ENCODE measurements around the gene FCHSD1.
A peak's percentile ranks its signal among the peaks of the same experiment; 100 is the strongest.

The FCHSD1 gene

DNA sequence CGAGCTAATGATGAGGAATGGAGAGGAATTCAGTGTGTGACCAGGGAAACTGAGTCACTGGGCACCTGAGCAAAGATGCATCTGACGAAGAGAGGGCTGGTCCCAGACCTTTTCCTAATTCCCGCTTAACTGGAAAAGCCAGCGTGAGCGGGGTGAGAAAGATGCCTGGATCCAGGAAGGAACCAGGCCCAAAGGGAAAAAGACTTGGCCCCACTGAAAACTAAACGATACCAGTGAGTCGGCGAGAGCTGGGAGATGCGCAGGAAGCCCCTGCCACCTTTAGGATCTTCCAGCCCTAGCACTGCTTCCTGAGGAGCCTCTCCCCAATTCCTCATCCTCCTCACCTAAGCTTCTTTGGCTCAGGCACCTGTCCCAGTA lies 499 bp upstream of the FCHSD1 start:
- Histone ChIP-seq H3K79me1 (ENCODE audit: low read length) (no peaks in the 10 kb centered on the region), H4K8ac (ENCODE audit: low read depth, low read length) (peak overlapping the region; percentile 21), H3K4ac (ENCODE audit: low read depth, low read length) (no peak overlapping the region), H3K23ac (ENCODE audit: low read length) (no peak overlapping the region), H3K4me1 (ENCODE audit: control insufficient read depth in 1 of 2, insufficient read depth in 2 of 2, low read length in 2 of 2) (peaks cover 10% of the 10 kb centered on the region in 2 experiments), H2AFZ (ENCODE audit: insufficient read depth, low read length, poor library complexity) (no peak overlapping the region), H4K91ac (ENCODE audit: low read depth, low read length) (no peak overlapping the region), H2AK5ac (ENCODE audit: low read length) (no peak overlapping the region), H3K4me2 (ENCODE audit: low read length) (peak overlapping the region; percentile 86), H3K14ac (ENCODE audit: low read length) (no peak overlapping the region), H2BK12ac (ENCODE audit: low read length) (no peak overlapping the region), H3K9me3 (ENCODE audit: insufficient read depth, low read depth, low read length) (peaks cover 7% of the 10 kb centered on the region), H4K12ac (ENCODE audit: low read depth, low read length) (no peak overlapping the region), H3K18ac (ENCODE audit: low read length) (no peak overlapping the region), H3K9ac (ENCODE audit: low read length) (no peak overlapping the region), H3K27ac (ENCODE audit: low read depth, low read length) (no peak overlapping the region), H3K4me3 (ENCODE audit: low read depth, low read length) (no peak overlapping the region), H3K79me2 (ENCODE audit: control insufficient read depth, insufficient read depth, low read length, poor library complexity) (peaks cover 2% of the 10 kb centered on the region), H3K27me3 (ENCODE audit: insufficient read depth, low read length) (no peaks in the 10 kb centered on the region), H3K36me3 (ENCODE audit: control insufficient read depth in 1 of 2, insufficient read depth in 2 of 2, low read length in 2 of 2) (peaks cover 13 to 24% of the 10 kb centered on the region in 2 experiments), H2BK120ac (ENCODE audit: insufficient read depth, low read length, poor library complexity) (no peak overlapping the region), H2BK5ac (ENCODE audit: low read depth, low read length, poor library complexity) (no peak overlapping the region)
- DNase-seq, result peak in 1 of 2 donors; percentile 15
- no CpG with 5 or more reads among the region's 9 CpGs for WGBS (ENCODE audit: extremely low coverage, insufficient coverage, insufficient read length)

DNA sequence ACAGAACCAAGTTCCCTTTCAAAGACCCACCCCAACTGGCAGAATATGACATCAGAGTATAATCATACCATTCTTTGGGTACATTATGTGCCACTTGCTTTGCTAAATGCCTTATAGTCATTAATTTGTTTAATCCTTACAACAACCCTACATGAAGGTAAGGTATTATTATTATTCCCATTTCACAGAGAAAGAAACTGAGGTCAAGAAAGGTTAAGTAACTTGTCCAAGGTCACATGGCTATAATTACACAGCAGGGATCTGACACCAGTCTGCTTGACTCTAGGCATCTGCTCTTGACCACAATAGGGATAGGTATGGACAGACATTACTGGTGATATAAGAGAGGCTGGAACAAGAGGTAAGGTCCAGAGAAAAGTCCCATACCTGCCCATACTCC lies 1.2 kb downstream of the FCHSD1 start:
- no peak for DNase-seq
- Histone ChIP-seq H2AFZ (ENCODE audit: insufficient read depth, low read length, poor library complexity) (no peak overlapping the region), H4K8ac (ENCODE audit: low read depth, low read length) (no peak overlapping the region), H3K36me3 (ENCODE audit: control insufficient read depth in 1 of 2, insufficient read depth in 2 of 2, low read length in 2 of 2) (peaks cover 11 to 22% of the 10 kb centered on the region in 2 experiments), H3K27ac (ENCODE audit: low read depth, low read length) (no peak overlapping the region), H3K79me2 (ENCODE audit: control insufficient read depth, insufficient read depth, low read length, poor library complexity) (peaks cover 2% of the 10 kb centered on the region), H2BK120ac (ENCODE audit: insufficient read depth, low read length, poor library complexity) (no peak overlapping the region), H4K91ac (ENCODE audit: low read depth, low read length) (no peak overlapping the region), H2AK5ac (ENCODE audit: low read length) (no peak overlapping the region), H4K12ac (ENCODE audit: low read depth, low read length) (no peak overlapping the region), H3K9ac (ENCODE audit: low read length) (no peak overlapping the region), H3K18ac (ENCODE audit: low read length) (no peak overlapping the region), H3K14ac (ENCODE audit: low read length) (no peak overlapping the region), H2BK5ac (ENCODE audit: low read depth, low read length, poor library complexity) (no peak overlapping the region), H3K4ac (ENCODE audit: low read depth, low read length) (no peak overlapping the region), H3K9me3 (ENCODE audit: insufficient read depth, low read depth, low read length) (peaks cover 3% of the 10 kb centered on the region), H3K23ac (ENCODE audit: low read length) (no peak overlapping the region), H3K79me1 (ENCODE audit: low read length) (no peaks in the 10 kb centered on the region), H3K27me3 (ENCODE audit: insufficient read depth, low read length) (no peaks in the 10 kb centered on the region), H3K4me3 (ENCODE audit: low read depth, low read length) (no peak overlapping the region), H3K4me1 (ENCODE audit: control insufficient read depth in 1 of 2, insufficient read depth in 2 of 2, low read length in 2 of 2) (peaks cover 10% of the 10 kb centered on the region in 2 experiments), H2BK12ac (ENCODE audit: low read length) (no peak overlapping the region), H3K4me2 (ENCODE audit: low read length) (no peak overlapping the region)

DNA sequence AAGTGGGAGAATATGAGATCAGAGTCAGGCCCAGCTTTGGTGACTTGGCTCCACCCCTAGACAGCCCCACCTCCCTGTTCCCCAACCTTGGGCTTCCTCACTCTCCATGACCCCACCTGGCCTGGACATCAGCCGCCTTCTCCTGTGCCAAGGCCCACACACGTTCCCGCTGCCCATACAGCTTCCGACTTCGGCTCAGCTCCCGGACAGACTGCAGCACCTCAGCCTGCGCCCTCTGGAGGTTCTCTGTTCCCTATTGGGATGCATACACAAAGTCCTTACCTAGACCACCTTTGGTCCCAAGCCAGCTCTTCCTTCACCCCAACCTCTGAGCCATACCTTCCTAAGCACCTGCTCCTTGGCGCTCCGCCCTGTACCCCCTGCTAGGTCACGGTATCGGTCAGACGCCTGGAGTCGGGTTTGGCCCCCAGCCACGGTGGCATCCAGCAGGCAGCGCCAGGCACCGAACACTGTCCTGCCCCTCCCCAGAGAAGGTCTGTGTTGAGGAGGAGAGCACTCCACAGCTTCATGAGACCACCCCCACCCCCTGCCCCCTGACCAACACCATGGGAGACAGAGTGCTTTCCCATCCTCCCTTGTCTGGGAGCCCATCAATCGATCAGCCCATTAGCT lies 2.0 kb downstream of the FCHSD1 start:
- Histone ChIP-seq H3K36me3 (ENCODE audit: control insufficient read depth in 1 of 2, insufficient read depth in 2 of 2, low read length in 2 of 2) (peaks cover 18 to 28% of the 10 kb centered on the region in 2 experiments), H2BK12ac (ENCODE audit: low read length) (no peak overlapping the region), H3K4me1 (ENCODE audit: control insufficient read depth in 1 of 2, insufficient read depth in 2 of 2, low read length in 2 of 2) (peaks cover 10% of the 10 kb centered on the region in 2 experiments), H3K9ac (ENCODE audit: low read length) (no peak overlapping the region), H3K79me2 (ENCODE audit: control insufficient read depth, insufficient read depth, low read length, poor library complexity) (peaks cover 2% of the 10 kb centered on the region), H3K4ac (ENCODE audit: low read depth, low read length) (no peak overlapping the region), H3K27ac (ENCODE audit: low read depth, low read length) (no peak overlapping the region), H3K4me3 (ENCODE audit: low read depth, low read length) (no peak overlapping the region), H3K79me1 (ENCODE audit: low read length) (no peaks in the 10 kb centered on the region), H4K8ac (ENCODE audit: low read depth, low read length) (no peak overlapping the region), H3K4me2 (ENCODE audit: low read length) (no peak overlapping the region), H2AFZ (ENCODE audit: insufficient read depth, low read length, poor library complexity) (no peak overlapping the region), H2BK120ac (ENCODE audit: insufficient read depth, low read length, poor library complexity) (no peak overlapping the region), H3K27me3 (ENCODE audit: insufficient read depth, low read length) (no peaks in the 10 kb centered on the region), H3K14ac (ENCODE audit: low read length) (no peak overlapping the region), H2BK5ac (ENCODE audit: low read depth, low read length, poor library complexity) (no peak overlapping the region), H3K23ac (ENCODE audit: low read length) (no peak overlapping the region), H2AK5ac (ENCODE audit: low read length) (no peak overlapping the region), H4K12ac (ENCODE audit: low read depth, low read length) (no peak overlapping the region), H3K18ac (ENCODE audit: low read length) (no peak overlapping the region), H3K9me3 (ENCODE audit: insufficient read depth, low read depth, low read length) (peaks cover 3% of the 10 kb centered on the region), H4K91ac (ENCODE audit: low read depth, low read length) (no peak overlapping the region)
- WGBS (ENCODE audit: extremely low coverage, insufficient coverage, insufficient read length), result no CpG with 5 or more reads among the region's 17 CpGs
- DNase-seq, result no peak

DNA sequence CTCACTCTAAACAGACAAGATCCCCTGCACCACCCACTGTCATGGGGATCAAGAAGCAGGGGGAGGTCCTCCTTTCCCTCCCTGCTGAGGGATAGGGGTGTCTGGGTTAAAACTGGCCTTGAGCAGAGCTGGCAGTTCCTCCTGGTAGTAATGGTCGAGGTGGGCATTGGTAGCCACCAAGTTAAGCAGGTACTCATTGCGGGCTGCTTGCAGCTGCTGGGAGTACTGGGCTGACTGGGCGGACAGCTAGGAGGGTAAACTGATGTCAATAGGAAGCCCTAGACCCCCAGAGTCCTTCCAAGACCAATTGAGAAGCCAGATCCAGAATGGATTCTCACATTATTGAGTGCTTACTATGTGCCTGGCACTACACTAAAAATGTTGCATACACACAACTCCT lies 3.4 kb downstream of the FCHSD1 start:
- no peaks in the 10 kb centered on the region for H3K27me3 ChIP-seq (ENCODE audit: insufficient read depth, low read length)
- H3K14ac ChIP-seq (ENCODE audit: low read length), result no peak overlapping the region
- no peak overlapping the region for H2BK5ac ChIP-seq (ENCODE audit: low read depth, low read length, poor library complexity)
- H3K4ac ChIP-seq (ENCODE audit: low read depth, low read length), result no peak overlapping the region
- peaks cover 17 to 24% of the 10 kb centered on the region in 2 experiments for H3K36me3 ChIP-seq (ENCODE audit: control insufficient read depth in 1 of 2, insufficient read depth in 2 of 2, low read length in 2 of 2)
- H4K91ac ChIP-seq (ENCODE audit: low read depth, low read length), result no peak overlapping the region
- H3K79me2 ChIP-seq (ENCODE audit: control insufficient read depth, insufficient read depth, low read length, poor library complexity), result peaks cover 2% of the 10 kb centered on the region
- peaks cover 3% of the 10 kb centered on the region for H3K9me3 ChIP-seq (ENCODE audit: insufficient read depth, low read depth, low read length)
- H4K8ac ChIP-seq (ENCODE audit: low read depth, low read length), result no peak overlapping the region
- no peak overlapping the region for H3K4me2 ChIP-seq (ENCODE audit: low read length)
- no peak overlapping the region for H4K12ac ChIP-seq (ENCODE audit: low read depth, low read length)
- H2AFZ ChIP-seq (ENCODE audit: insufficient read depth, low read length, poor library complexity), result no peak overlapping the region
- no peak overlapping the region for H3K23ac ChIP-seq (ENCODE audit: low read length)
- H2AK5ac ChIP-seq (ENCODE audit: low read length), result no peak overlapping the region
- no peak overlapping the region for H3K4me3 ChIP-seq (ENCODE audit: low read depth, low read length)
- no peak overlapping the region for H3K27ac ChIP-seq (ENCODE audit: low read depth, low read length)
- H3K9ac ChIP-seq (ENCODE audit: low read length), result no peak overlapping the region
- no peak for DNase-seq
- no peak overlapping the region for H2BK12ac ChIP-seq (ENCODE audit: low read length)
- no peak overlapping the region for H3K18ac ChIP-seq (ENCODE audit: low read length)
- H2BK120ac ChIP-seq (ENCODE audit: insufficient read depth, low read length, poor library complexity), result no peak overlapping the region
- H3K4me1 ChIP-seq (ENCODE audit: control insufficient read depth in 1 of 2, insufficient read depth in 2 of 2, low read length in 2 of 2), result peaks cover 10% of the 10 kb centered on the region in 2 experiments
- no peaks in the 10 kb centered on the region for H3K79me1 ChIP-seq (ENCODE audit: low read length)
- WGBS (ENCODE audit: extremely low coverage, insufficient coverage, insufficient read length), result no CpG with 5 or more reads among the region's 3 CpGs

Measured in trophoblast cell (in vitro differentiated cells and primary cell).